Neural cell (in vitro differentiated cells): Measurements from ENCODE around the gene BCAN. TPM values are rescaled to one million over a fixed set of nuclear protein-coding genes. Genes with fewer than 3 reads are reported as not detected.

Experiments used
- H2AFZ ChIP-seq: fragments of 200-600, 300-800 bp; sonication (generic), shearing (Covaris generic); 2 replicates; pipeline ENCODE4 v1.6.0; 2014; ENCODE audit warnings: low read depth, mild to moderate bottlenecking, antibody characterized with exemption, low read length, moderate library complexity
- H3F3A ChIP-seq: fragments of 200-600 bp; shearing (Covaris generic); 2 replicates; pipeline ENCODE4 v1.6.1; 2016; ENCODE audit warnings: mild to moderate bottlenecking, moderate library complexity, mixed read lengths, antibody characterized with exemption, low read length; ENCODE audit not compliant: insufficient read depth, poor library complexity, severe bottlenecking
- H3K27ac ChIP-seq: fragments of 200-600, 300-800 bp; sonication (generic), shearing (Covaris generic); 2 replicates; pipeline ENCODE4 v1.5.1; 2014; ENCODE audit warnings: mild to moderate bottlenecking, low read length, moderate library complexity
- H3K27me3 ChIP-seq: fragments of 300-800, 200-600 bp; sonication (generic), shearing (Covaris generic); 2 replicates; pipeline ENCODE4 v1.6.0; 2014; ENCODE audit warnings: mild to moderate bottlenecking, low read depth, low read length, moderate library complexity; ENCODE audit not compliant: insufficient read depth
- H3K36me3 ChIP-seq: fragments of 300-800, 200-600 bp; sonication (generic), shearing (Covaris generic); 2 replicates; pipeline ENCODE4 v1.5.1; 2014; ENCODE audit warnings: mild to moderate bottlenecking, antibody characterized with exemption, low read length, moderate library complexity; ENCODE audit not compliant: insufficient read depth
- H3K4me2 ChIP-seq: fragments of 300-800, 200-600 bp; sonication (generic), shearing (Covaris generic); 2 replicates; pipeline ENCODE4 v1.6.0; 2014; ENCODE audit warnings: mild to moderate bottlenecking, low read length
- H3K4me3 ChIP-seq: fragments of 300-800, 200-600 bp; sonication (generic), shearing (Covaris generic); 2 replicates; pipeline ENCODE4 v1.5.1; 2014; ENCODE audit warnings: mild to moderate bottlenecking, low read length, moderate library complexity
- H3K79me2 ChIP-seq: fragments of 200-600 bp; shearing (Covaris generic); replicated peaks from 2 replicates; pipeline ENCODE4 v1.6.0; 2014; ENCODE audit warnings: mild to moderate bottlenecking, low read length, moderate library complexity; ENCODE audit not compliant: insufficient read depth
- H3K9ac ChIP-seq: fragments of 300-800, 200-600 bp; sonication (generic), shearing (Covaris generic); 2 replicates; pipeline ENCODE4 v1.6.1; 2016; ENCODE audit warnings: mild to moderate bottlenecking, low read length, mixed read lengths
- H3K9me2 ChIP-seq: fragments of 200-600 bp; shearing (Covaris generic); 2 replicates; pipeline ENCODE4 v1.6.1; 2016; ENCODE audit warnings: mild to moderate bottlenecking, low read length, mixed read lengths; ENCODE audit not compliant: insufficient read depth
- H3K9me3 ChIP-seq: fragments of 200-600, 300-800 bp; sonication (generic), shearing (Covaris generic); 2 replicates; pipeline ENCODE4 v1.6.1; 2016; ENCODE audit warnings: mild to moderate bottlenecking, mixed run types, low read length, moderate library complexity, mixed read lengths
- H4K20me1 ChIP-seq: fragments of 200-600 bp; shearing (Covaris generic); 2 replicates; pipeline ENCODE4 v1.6.1; 2016; ENCODE audit warnings: mild to moderate bottlenecking, mixed run types; ENCODE audit not compliant: insufficient read depth
- CTCF ChIP-seq: fragments of 450-650 bp; IDR thresholded peaks from 2 replicates; pipeline ENCODE4 v1.5.1; 2014; ENCODE audit warnings: antibody characterized with exemption, mild to moderate bottlenecking, moderate library complexity; ENCODE audit not compliant: poor library complexity, severe bottlenecking
- EP300 ChIP-seq: fragments of 450-650 bp; conservative IDR thresholded peaks from 2 replicates; pipeline ENCODE4 v1.6.1; 2014; ENCODE audit warnings: antibody characterized with exemption, mild to moderate bottlenecking, moderate library complexity; ENCODE audit not compliant: poor library complexity, severe bottlenecking
- EZH2 ChIP-seq: fragments of 200-600, 300-800 bp; shearing (Covaris generic), sonication (generic); IDR thresholded peaks from 2 replicates; pipeline ENCODE4 v1.6.1; 2014; ENCODE audit warnings: antibody characterized with exemption, low read length, borderline replicate concordance, mild to moderate bottlenecking; ENCODE audit not compliant: insufficient read depth, poor library complexity, severe bottlenecking
- MXI1 ChIP-seq: fragments of 450-650 bp; conservative IDR thresholded peaks from 2 replicates; pipeline ENCODE4 v1.6.1; 2014; ENCODE audit warnings: antibody characterized with exemption, mild to moderate bottlenecking; ENCODE audit not compliant: poor library complexity, severe bottlenecking
- POLR2AphosphoS5 ChIP-seq: IDR thresholded peaks from 2 replicates; pipeline ENCODE4 v1.6.1; 2012
- RAD21 ChIP-seq: fragments of 450-650 bp; conservative IDR thresholded peaks from 2 replicates; pipeline ENCODE4 v1.6.1; 2014; ENCODE audit warnings: antibody characterized with exemption, mild to moderate bottlenecking, moderate library complexity
- REST ChIP-seq: IDR thresholded peaks from 2 replicates; pipeline ENCODE4 v1.6.1; 2012; ENCODE audit warnings: borderline replicate concordance
- SMC3 ChIP-seq: fragments of 450-650 bp; conservative IDR thresholded peaks from 2 replicates; pipeline ENCODE4 v1.6.1; 2014; ENCODE audit warnings: antibody characterized with exemption, mild to moderate bottlenecking, moderate library complexity; ENCODE audit not compliant: poor library complexity
- TAF1 ChIP-seq: IDR thresholded peaks from 2 replicates; pipeline ENCODE4 v1.6.1; 2012; ENCODE audit warnings: low read depth
- polyA plus RNA-seq: library from polyadenylated mRNA; depleted of rRNA; stranded (reverse); fragments of >200 nt; gene quantifications from 2 replicates; pipeline ENCODE4 v1.2.3, GENCODE V29; 2014

BCAN gene
- polyA plus RNA-seq, 1 donor from 2014 or later: not detected

- Histone ChIP-seq H3K27me3 (peaks cover 62% of the 10 kb centered on the region), H3K9me2 (no peaks in the 10 kb centered on the region), H3F3A (no peaks in the 10 kb centered on the region), H3K27ac (no peak overlapping the region), H3K79me2 (no peaks in the 10 kb centered on the region), H4K20me1 (no peaks in the 10 kb centered on the region), H3K9ac (peak overlapping the region; percentile 14), H3K36me3 (no peaks in the 10 kb centered on the region), H3K4me3 (peak overlapping the region; percentile 69), H3K4me2 (no peak overlapping the region), H3K9me3 (no peaks in the 10 kb centered on the region), H2AFZ (no peak overlapping the region)
- TF ChIP-seq EZH2 (peak; percentile 89), RAD21 (no peak)
Measured at GRCh38 chr1:156624814-156625435, 17.0 kb upstream of the BCAN start.

- no peak for TF ChIP-seq POLR2AphosphoS5
- TF ChIP-seq EZH2: no peak
- peak; percentile 21 for TF ChIP-seq MXI1
- no peak for TF ChIP-seq TAF1
- TF ChIP-seq SMC3: peak; percentile 86
- peak; percentile 86 for TF ChIP-seq RAD21
- TF ChIP-seq EP300: no peak
- no peak for TF ChIP-seq REST
- TF ChIP-seq CTCF: peak; percentile 95
- Histone ChIP-seq H3K9me3 (no peaks in the 10 kb centered on the region), H3K9ac (peak overlapping the region; percentile 14), H3K27ac (no peak overlapping the region), H3K4me3 (peak overlapping the region; percentile 69), H2AFZ (no peak overlapping the region), H3F3A (no peaks in the 10 kb centered on the region), H3K27me3 (peaks cover 55% of the 10 kb centered on the region), H3K79me2 (no peaks in the 10 kb centered on the region), H4K20me1 (no peaks in the 10 kb centered on the region), H3K9me2 (no peaks in the 10 kb centered on the region), H3K36me3 (no peaks in the 10 kb centered on the region), H3K4me2 (no peak overlapping the region)
Measured at GRCh38 chr1:156625436-156626078, 16.4 kb upstream of the BCAN start.
